GM21619 (cell line): ENCODE measurements around the gene ARHGEF10L.

Experiments
- ATAC-seq: cut with Tn5 transposase; IDR thresholded peaks from one replicate; pipeline ENCODE4 v1.9.1; 2021; ENCODE audit not compliant: unreplicated experiment

ARHGEF10L gene

GRCh38 chr1:17521946-17522612 is 17.4 kb upstream of the ARHGEF10L start:
- ATAC-seq, result no peak

DNA sequence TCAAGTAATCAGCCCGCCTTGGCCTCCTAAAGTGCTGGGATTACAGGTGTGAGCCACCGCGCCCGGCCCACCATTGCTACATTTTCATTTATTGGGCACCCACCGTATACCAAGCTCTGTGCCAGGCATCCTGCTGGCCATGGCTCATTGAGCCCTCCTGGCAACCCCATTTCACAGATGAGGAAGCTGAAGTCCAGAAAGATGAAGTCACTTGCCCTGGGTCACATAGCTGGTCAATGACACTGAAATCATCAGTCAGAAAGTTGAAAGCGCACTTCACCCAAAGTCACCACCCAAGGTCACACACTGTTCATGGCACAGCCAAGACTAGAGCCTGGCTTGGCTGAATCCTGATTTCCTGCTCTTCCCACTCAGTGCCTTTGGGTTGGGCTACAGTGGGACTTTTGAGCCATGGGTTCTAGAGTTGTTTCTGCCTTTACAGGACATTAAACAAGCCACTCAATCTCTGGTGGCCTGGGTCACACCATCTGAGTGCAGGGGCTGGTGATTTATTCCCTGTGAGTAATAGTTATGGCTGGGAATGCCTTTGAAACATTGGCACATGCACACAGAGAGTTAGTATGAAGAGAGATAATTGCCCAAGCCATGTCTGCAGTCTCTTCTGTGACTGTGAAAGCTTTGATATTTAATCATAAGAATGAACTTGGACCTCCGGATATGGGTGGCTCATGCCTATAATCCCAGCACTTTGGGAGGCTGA is 16.0 kb upstream of the ARHGEF10L start:
- ATAC-seq, result no peak

DNA sequence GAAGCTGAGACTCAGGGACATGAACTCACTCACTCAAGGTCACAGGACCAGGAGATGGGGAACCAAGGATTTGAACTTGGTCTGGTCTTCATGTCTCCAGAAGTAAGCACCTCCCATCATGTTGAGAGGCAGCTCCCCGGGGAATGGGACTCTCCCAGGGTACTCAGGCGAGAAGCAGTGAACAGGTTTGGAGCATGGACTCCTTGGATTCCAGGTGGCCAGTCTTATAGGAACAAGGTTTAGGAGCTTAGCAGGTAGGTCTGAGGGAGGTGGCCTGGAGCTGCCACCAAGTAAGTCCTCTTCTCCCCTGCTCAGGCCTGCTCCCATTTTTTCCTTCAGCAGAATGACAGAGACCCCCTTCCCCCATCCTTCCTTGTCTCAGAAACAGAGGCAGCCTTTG is 14.9 kb upstream of the ARHGEF10L start:
- ATAC-seq, result no peak

DNA sequence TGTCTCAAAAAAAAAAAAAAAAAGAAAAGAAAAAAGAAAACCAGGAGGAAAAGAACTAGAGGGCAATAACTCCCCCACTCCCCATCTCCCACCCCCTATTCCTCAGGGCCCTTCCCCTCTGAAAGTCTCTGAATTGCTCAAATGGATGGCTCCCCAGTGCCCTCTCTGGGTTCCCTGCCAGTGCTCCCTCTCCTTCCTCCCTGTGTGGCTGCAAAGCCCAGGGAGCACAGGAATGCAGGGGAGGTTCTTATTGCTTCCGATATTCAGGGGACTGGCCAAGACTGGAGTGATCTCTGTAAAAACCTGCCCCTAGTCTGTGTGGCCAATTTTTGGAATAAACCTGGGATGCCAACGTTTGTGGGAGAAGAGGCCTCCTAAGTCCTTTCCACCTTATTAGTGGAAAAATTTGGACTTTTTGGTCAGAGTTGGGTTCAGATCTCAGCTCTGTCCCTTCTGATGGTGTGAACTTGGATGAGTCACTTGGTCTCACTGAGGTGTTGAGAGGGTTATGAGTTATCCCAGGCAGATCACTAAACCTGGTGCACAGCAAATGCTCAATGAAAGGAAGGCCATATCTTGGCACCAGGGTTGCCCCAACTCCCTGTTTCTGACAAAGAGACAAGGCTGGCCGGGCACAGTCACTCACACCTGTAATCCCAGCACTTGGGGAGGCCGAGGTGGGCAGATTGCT is 13.4 kb upstream of the ARHGEF10L start:
- ATAC-seq, result no peak

DNA sequence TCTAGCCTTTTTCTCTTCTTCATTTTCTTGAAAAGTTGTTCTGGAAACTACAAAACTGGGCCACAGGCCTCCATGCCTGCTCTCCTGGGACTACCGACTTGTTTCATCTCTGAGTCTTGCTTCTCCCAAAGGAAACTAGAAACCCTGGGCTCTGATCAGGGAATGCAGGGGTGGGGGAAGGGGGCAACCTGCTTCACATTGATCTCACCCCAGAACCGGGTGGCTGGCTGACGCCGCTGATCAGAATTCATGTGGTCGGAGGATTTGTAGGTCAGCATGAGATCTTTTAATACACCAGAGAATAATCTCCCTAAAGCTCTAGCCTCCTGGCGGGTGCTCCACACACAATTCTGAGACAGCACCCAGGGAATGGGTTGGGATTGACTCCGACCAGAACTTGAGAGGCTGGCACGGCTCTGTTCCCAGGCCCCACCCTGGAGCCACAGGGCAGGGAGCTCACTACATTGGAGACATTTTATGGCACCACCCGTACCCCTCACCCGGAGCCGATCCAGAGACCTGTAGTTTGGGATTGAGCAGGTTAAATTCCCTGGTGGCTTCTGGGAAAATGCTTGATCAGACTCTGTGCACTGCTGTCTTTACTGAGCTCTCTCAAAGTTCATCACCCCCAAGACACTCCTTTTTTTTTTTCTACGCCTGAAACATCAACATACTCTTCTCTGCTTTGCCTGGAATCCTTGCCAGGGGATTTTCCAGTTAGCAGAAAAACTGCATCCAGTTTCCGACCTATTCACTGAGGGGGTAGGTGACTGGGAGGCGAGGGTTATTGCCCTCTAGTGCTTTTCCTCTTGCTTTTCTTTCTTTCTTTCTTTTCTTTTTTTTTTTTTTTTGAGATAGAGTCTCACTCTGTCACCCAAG is 12.2 kb upstream of the ARHGEF10L start:
- ATAC-seq, result no peak

GRCh38 chr1:17529381-17529780 is 10.1 kb upstream of the ARHGEF10L start:
- no peak for ATAC-seq

- ATAC-seq, result no peak
Measured at GRCh38 chr1:17531343-17531681, 8.2 kb upstream of the ARHGEF10L start.

GRCh38 chr1:17531682-17532487 is 7.6 kb upstream of the ARHGEF10L start:
- ATAC-seq, result no peak

GRCh38 chr1:17533201-17533600 is 6.3 kb upstream of the ARHGEF10L start:
- no peak for ATAC-seq

DNA sequence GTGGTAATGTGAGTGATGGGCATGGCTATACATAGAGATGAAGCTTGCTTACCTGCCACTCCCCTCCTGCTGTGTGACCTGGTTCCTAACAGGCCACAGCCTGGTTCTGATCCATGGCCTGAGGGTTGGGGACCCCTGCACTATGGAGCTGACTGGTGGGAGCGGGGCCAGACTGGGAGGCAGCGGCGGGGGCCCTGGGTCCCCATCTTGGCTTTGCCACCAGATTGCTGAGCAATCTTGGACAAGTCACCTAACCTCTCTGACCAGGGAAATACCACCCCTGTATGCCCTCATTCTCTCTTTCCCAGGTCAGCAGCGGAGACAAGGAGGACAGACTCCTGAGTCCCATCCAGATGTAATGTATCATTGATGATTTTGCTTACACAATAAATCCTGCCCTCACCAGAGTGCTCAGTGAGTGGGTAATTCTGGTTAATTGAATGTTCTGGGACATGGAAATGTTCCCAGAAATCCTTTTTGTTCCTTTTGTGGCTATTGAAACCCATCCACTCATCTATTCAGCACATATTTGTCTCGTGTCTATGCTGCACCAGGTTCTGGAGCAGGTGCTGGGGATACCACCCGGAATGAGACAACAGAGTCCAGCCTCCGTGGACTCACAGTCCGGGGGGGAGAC is 4.1 kb upstream of the ARHGEF10L start:
- no peak for ATAC-seq

DNA sequence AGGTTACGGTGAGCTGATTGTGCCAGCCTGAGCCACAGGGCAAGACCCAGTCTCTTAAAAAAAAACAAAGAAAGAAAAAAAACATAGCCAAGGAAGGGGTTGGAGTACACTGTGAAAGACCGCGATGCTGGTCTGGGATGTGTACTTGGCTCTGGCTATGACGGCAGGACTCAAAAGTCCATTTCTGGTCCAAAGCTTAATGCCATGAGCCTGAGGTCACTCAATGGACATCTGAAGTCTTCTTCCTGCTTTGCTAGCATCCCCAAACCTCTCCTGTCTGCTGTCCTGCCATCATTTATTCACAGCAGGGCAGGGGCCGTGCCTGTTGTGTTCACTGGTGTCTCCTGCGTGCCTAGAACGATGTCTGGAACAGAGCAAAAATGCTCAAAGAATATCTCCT is 1.5 kb upstream of the ARHGEF10L start:
- no peak for ATAC-seq

DNA sequence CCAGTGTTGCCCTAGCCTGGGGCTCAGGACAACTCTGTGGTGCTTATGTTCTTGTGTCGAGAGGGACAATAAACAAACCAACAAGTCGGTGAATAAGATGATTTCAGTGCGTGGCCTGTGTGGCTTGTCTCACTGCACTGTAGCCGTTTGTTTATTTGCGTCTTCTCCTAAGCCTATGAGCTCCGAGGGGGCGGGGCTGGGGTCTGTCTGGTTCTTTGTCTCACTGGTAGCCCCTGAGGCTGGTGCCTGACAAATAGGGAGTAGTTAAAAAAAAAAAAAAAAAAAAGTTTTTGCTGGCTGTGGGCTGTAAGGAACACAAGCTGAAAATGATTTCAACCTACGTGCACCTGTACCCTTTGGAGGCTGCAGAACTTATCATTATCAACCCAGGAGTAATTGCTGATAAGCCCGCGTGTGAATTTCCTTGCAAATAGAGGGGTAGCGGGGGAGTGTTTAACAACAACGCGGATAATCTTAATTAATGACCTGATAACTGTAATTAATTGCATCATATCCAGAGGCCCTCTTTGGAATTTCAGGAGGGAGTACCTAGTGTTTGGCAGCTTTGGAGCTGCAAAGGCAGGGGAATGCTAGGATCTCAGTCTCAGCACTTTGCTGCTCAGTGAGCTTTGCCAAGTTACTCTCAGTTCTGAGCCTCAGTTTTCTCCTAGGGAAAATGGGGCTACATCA is 925 bp upstream of the ARHGEF10L start:
- no peak for ATAC-seq

GRCh38 chr1:17539118-17539476 is 401 bp upstream of the ARHGEF10L start:
- no peak for ATAC-seq

DNA sequence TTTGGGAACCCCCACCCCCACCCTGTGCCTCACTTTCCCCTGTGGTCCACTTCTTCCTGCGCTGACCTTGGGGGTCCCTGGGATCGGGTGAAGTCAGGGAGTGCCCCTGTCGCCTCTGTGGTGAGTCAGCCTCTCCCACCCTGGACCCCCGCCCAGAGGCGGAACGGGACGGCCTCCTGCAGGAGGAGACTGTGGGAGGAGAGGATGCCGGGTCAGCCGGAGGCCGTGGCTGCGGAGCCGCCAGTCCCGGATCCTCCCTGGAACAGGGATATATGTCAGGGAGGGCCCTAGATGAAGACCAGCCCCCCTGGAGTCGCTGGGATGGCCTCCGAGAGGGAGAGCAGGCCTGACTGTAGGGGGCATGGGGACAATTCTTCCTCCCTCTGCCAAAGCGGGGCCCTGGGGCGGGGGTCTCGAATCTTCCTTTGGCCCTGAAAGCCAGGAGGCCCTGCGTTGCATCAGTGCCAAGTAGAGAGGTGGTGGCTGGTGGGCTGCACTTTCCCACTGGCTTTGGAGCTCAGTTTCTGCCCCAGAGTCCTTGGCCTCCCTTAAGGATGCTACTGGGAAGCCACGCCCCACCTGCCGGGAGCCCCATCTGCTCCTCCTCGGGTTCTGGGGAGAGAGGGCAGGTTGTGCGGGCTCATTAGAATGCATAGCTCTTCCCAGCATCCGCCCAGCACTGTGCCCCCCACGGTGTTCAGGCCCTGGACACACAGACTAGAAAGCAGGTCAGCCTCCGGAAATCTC is 930 bp downstream of the ARHGEF10L start:
- ATAC-seq, result no peak

GRCh38 chr1:17542645-17543044 is 3.1 kb downstream of the ARHGEF10L start:
- no peak for ATAC-seq

DNA sequence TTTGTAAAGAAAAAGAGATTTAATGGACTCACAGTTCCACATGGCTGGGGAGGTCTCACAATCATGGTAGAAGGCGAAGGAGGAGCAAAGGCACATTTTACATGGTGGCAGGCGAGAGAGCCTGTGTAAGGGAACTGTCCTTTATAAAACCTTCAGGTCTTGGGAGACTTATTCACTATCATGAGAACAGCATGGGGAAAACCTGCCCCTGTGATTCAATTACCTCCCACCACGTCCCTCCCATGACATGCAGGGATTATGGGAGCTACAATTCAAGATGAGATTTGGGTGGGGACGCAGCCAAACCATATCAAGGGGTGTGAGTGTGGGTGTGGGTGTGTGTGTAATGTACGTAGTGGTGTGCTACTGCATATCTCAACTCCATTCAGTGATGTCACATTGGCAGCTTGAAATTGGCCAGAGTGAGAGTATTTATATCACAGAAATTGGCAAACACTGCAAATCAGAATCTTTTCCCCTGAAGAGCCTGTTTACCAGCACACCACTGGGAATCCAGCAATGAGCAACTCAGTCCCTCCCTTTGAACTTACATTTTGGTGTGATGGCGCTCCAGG is 5.4 kb downstream of the ARHGEF10L start:
- no peak for ATAC-seq

DNA sequence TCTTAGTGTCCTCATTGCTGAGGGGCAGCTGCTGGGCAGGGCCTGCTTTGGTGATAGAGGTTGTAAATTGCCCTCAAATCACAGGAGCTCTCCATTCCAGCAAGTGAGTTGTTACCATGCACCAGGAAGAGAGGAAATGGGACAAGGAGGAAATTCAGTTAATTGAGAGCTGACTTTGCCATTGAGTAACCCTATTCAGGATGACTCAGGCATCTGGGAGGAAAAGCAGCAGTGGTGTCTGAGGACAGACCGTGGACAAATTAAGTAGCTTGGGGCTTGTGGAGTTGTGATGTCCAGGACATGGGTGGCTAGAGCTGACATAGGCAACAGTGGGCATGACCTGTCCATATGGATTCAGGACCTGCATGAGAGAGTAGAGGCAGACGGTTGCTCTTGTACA is 5.9 kb downstream of the ARHGEF10L start:
- ATAC-seq, result no peak

GRCh38 chr1:17546946-17547670 is 7.6 kb downstream of the ARHGEF10L start:
- no peak for ATAC-seq
